ES-I3 (cell line): ENCODE data around the gene DENND5B.
A peak's percentile ranks its signal among the peaks of the same experiment; 100 is the strongest.

Experiments used
- H3K36me3 ChIP-seq: 2 replicates; pipeline ENCODE4 v1.6.1; 2013; ENCODE audit warnings: mild to moderate bottlenecking, low read length, control low read depth, moderate library complexity; ENCODE audit not compliant: insufficient read depth
- H3K4me1 ChIP-seq: 2 replicates; pipeline ENCODE4 v1.6.1; 2013; ENCODE audit warnings: mild to moderate bottlenecking, control low read depth, low read length; ENCODE audit not compliant: insufficient read depth
- H3K9ac ChIP-seq: 2 replicates; pipeline ENCODE4 v1.6.1; 2013; ENCODE audit warnings: low read depth, mild to moderate bottlenecking, low read length, moderate library complexity
- H3K9me3 ChIP-seq: 2 replicates; pipeline ENCODE4 v1.6.1; 2013; ENCODE audit warnings: mild to moderate bottlenecking, low read length, moderate library complexity; ENCODE audit not compliant: control insufficient read depth, insufficient read depth

The DENND5B gene

DNA sequence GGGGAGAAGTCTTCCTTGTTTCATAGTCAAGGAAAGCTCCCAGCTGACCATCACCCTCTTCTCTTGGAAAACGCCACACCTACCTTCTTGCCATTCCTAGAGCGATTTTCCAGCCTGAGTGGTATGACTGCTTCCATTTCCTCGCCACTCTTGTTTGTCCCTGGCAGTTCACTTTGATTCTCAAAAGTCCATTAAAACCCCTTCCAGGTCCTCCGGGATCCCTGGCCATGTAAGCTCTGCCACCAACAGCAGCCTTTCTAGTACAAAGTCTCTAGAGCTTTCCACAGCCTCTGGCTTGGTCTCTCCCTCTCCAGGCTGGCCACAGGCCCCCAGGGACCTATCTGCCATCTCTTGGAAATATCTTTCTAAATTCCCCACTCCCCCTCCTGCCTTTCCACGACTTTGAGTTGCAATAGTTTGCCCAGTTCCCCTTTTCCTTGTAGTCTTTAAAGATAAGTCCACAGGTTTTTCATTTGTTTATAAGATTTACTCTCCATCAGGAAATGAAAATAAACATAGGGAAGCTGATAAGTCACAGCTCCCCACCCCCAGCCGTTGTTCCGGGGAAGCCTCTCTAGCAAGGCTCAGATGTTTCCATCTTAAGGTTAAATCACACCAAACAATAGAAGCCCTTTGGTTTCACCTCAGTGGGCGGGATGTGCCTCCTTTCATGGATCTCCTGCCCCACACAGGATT, 222.1 kb downstream of the DENND5B start:
- no peaks in the 10 kb centered on the region for H3K36me3 ChIP-seq
- no peaks in the 10 kb centered on the region for H3K9me3 ChIP-seq
- H3K4me1 ChIP-seq: peaks cover 24% of the 10 kb centered on the region
- peak overlapping the region; percentile 76 for H3K9ac ChIP-seq

DNA sequence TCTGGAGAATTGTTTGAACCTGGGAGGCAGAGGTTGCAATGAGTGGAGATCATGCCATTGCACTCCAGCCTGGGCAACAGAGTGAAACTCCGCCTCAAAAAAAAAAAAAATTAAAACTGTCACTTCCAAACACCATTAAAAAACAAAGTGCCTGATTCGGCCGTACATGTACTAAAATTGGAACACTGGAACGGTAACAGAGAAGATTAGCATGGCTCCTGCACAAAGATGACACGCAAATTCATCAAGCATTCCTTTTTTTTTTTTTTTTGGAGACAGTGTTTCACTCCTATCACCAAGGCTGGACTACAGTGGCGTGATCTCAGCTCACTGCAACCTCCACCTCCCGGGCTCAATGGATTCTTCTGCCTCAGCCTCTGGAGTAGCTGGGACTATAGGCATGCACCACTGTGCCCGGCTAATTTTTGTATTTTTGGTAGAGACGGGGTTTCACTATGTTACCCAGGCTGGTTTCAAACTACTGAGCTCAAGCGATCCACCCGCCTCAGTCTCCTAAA, 224.8 kb downstream of the DENND5B start:
- Histone ChIP-seq H3K36me3 (no peaks in the 10 kb centered on the region), H3K9ac (no peak overlapping the region), H3K9me3 (no peaks in the 10 kb centered on the region), H3K4me1 (peaks cover 31% of the 10 kb centered on the region)

DNA sequence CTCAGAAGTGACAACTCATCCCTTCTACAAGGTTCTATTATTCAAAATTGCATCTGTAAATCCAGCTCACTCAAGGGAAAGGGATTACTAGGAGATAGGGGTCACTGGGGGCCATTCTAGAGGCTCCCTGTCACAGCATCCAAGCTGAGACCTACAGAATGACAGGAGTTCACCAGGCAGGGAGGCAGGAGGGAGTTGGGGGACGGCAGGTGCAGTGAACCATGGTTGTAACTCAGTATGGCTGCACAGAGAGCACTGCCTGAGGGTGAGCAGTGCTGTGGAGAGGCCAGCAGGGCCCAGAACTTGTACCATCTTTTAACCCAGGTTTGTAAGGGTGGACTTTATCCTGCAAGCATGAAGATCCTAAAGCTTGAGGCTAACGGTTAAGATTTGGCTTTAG, 227.1 kb downstream of the DENND5B start:
- Histone ChIP-seq H3K9ac (no peak overlapping the region), H3K36me3 (no peaks in the 10 kb centered on the region), H3K4me1 (peaks cover 13% of the 10 kb centered on the region), H3K9me3 (no peaks in the 10 kb centered on the region)

DNA sequence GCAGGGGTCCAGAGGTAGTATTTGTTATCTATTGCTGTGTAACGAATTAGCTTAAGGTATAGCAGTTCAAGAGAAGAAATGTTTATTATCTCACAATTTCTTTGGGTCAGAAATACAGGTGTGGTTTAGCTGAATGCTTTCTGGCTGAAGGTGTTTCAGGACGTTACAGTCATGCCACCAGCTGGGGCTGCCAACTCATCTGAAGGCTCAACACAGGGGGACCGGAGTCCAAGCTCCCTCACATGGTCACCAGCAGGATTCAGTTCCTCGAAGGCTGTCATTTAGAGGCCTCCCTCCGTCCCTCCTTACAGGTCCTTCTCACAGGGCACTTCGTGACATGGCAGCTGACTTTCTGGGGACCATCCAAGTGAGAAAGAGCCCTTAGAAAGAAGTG, 227.5 kb downstream of the DENND5B start:
- Histone ChIP-seq H3K36me3 (no peaks in the 10 kb centered on the region), H3K9me3 (no peaks in the 10 kb centered on the region), H3K9ac (no peak overlapping the region), H3K4me1 (peaks cover 9% of the 10 kb centered on the region)

DNA sequence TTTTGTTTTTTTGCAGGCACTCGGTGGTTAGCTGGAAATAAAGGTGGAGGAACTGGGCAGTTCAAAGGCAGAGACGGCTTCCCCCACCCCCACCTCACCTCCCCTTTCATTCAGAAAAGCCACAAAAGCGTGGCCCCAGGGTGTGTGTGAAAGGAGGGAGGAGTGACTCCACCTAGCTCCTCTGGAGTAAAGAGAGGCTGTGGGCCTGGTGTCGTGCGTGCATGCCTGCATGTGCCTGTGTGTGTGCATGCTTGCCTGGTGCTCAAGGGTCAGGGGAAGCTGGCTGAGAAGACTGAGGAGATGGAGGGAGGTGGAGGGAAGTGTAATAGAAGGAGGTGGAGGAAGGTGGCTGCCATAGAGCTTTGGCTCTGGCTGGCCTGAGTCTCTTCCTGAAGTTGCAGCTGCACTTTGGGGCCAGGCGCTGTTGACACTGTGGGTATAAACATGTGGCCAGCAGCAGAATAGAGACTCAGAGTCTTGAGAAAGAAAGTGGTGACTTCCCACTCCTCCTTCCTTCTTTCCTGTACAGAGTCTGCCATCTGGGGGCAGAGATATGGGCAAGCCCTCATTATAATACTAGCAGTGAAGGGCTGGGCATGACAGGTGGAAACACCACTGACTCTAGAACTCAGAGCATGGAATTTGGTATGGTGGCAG, 228.0 kb downstream of the DENND5B start:
- no peaks in the 10 kb centered on the region for H3K9me3 ChIP-seq
- H3K36me3 ChIP-seq: no peaks in the 10 kb centered on the region
- peaks cover 9% of the 10 kb centered on the region; the same call in 1 of the 2 replicates for H3K4me1 ChIP-seq
- H3K9ac ChIP-seq: peak overlapping the region; percentile 34

DNA sequence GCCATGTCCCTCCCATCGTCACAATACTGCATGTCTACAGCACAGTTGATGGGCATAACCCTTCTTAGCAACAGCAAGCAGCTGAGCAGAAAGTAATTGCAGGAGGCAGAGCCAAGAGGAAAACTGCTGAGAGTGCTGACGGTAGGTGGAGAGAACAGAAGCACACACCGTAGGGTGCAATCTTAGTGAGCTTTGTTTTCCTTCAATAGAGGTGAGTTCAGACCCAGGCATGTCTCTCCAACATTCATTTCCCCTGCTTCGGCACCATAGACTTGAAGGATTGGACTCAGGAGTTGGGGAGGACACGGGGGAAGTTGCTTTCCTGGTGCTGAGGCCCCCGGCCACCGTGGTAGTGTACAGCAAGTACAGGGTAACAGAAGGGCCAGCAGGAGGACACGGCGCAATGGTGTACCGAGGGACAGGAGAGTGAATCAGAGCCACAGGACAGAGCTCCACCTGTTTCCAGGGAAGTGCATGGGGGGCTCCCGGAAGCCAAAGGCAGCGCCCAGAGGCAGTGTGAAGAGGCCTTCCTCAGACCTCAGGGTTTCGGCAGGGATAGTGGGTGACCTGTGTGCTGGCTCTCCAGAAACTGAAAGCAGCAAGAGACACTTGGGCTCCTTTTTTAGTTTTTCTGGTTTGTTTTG, 228.7 kb downstream of the DENND5B start:
- peak overlapping the region; percentile 34 for H3K9ac ChIP-seq
- no peaks in the 10 kb centered on the region for H3K9me3 ChIP-seq
- H3K4me1 ChIP-seq: peaks cover 9% of the 10 kb centered on the region; the same call in 1 of the 2 replicates
- no peaks in the 10 kb centered on the region for H3K36me3 ChIP-seq

DNA sequence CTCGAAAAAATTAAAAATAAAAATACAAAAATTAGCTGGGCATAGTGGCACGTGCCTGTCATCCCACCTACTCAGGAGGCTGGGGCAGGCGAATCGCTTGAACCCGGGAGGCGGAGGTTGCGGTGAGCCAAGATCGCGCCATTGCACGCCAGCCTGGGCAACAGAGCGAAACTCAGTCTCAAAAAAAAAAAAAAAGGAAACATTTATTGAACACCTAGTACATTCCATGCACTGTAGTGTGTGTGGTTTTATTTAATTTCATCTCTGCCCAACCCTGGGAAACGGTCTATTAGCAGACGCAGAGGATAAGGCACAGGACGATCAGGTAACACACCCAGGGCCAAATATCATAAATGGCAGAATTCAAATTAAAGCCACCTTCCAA, 229.2 kb downstream of the DENND5B start:
- Histone ChIP-seq H3K4me1 (peaks cover 9% of the 10 kb centered on the region; the same call in 1 of the 2 replicates), H3K9me3 (no peaks in the 10 kb centered on the region), H3K9ac (peak overlapping the region; percentile 34; the same call in 1 of the 2 replicates), H3K36me3 (no peaks in the 10 kb centered on the region)

DNA sequence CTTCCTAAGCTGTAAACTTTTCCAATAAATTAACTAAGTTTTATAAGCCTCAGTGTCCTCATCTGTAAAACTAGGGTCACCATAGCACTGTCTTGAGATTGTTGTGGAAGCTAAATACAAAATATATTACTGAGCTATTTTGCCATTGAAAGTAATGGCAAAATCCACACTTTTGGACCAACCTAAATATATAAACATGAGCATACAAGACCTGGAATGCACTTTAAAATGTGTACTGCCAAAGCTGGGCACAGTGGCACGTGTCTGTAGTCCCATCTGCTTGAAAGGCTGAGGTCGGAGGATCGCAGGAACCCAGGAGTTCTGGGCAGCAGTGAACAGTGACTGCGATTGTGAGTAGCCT, 235.2 kb downstream of the DENND5B start:
- Histone ChIP-seq H3K9ac (no peak overlapping the region), H3K9me3 (no peaks in the 10 kb centered on the region), H3K36me3 (no peaks in the 10 kb centered on the region), H3K4me1 (peaks cover 8% of the 10 kb centered on the region)

DNA sequence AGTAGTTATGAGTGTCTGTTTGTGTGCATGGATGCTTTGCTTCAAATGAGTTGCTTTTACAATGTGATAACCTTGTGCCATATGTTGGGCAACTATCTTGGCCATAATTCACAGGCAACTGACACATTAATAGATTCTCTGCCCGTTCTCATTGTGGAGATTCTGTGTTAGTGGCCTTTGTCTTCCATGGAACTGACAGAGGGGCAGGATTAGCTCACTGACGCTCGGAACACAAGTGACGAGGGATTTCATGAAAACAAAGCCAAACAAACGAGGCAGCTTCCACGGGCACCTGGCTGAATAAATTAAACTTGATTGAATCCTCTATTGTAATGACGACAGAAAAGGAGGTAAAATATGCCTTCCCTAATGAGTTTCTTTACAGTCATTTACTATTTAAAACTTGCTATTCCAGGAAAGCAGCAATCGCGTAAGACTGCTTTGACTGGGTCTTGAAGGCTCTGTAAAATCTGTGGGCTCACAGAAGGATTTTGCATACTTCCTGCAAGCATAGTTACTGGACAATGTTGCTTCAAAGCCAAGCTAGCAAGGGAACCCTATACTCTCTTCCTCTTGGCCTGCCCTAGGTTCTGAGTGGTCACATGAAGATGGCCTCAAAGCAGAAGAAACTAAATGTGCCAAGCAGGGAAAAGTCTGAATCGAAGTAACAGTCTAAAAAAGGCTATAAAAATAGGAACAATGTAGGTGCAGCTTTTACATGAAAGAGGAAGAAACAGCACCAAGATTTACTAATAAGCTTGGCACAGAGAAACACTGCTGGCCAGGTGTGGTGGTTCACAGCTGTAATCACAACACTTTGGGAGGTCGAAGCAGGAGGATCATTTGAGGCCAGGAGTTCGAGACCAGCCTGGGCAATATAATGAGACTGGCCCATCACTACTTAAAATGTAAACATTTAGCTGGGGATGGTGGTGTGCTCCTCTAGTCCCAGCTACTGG, 236.9 kb downstream of the DENND5B start:
- Histone ChIP-seq H3K9ac (no peak overlapping the region), H3K9me3 (no peaks in the 10 kb centered on the region), H3K36me3 (no peaks in the 10 kb centered on the region), H3K4me1 (peaks cover 8% of the 10 kb centered on the region)

DNA sequence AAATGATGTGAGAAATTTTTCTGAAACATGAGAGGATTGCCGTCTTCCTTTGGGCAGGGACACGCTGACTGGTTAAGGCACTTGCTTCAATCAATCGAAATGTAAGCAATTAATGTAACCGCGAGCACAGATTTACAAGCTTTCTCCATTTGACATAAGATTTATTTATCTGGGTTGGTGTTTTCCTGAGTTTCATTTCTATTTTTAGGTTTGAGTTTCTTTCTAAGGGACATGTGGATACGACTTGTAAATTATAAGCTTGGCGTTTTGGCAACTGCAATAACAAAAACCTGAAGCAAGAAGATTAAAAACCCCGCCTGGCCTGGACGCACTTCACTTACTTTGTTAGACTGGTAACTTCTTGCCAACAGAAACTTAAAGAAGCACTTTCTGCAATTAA, 244.7 kb downstream of the DENND5B start:
- H3K9me3 ChIP-seq: no peaks in the 10 kb centered on the region
- no peak overlapping the region for H3K9ac ChIP-seq
- peaks cover 8% of the 10 kb centered on the region; the same call in 1 of the 2 replicates for H3K4me1 ChIP-seq
- H3K36me3 ChIP-seq: no peaks in the 10 kb centered on the region

DNA sequence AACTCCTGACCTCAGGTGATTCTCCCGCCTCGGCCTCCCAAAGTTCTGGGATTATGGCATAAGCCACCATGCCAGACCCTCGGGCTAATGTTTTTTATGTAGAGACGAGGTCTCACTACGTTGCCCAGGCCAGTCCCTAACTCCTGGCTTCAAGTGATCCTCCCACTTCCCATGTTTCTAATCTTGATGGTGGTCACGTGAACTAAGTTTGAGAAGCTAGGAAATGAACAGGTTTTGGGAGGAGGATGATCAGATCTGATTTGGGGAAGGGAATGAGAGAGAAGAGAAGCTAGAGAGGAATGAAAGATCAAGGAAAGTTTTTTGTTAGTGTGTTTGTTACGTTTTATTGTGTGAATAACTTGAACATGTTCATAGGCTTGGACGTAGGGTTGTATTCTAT, 247.8 kb downstream of the DENND5B start:
- Histone ChIP-seq H3K36me3 (no peaks in the 10 kb centered on the region), H3K9ac (no peak overlapping the region), H3K4me1 (peaks cover 11% of the 10 kb centered on the region; the same call in 1 of the 2 replicates), H3K9me3 (no peaks in the 10 kb centered on the region)

DNA sequence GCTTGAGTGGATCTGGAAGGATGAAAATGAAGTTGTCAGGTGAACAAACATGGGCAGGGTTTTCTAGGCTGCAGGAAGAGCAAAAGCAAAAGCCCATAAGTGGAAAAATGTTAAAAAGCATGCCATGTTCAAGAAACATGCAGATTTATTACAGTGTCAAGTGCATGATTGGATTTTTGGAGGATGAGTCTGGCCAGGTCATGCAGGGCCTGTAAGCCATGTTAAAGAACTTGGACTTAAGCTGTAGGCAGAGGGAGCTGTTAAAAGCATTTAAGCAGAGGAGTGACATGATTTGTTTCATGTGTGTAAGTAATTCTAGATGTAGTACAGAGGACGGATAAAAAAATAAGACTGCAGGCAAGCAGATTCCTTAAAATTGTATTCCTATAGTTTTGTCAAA, 248.7 kb downstream of the DENND5B start:
- H3K36me3 ChIP-seq: no peaks in the 10 kb centered on the region
- no peak overlapping the region for H3K9ac ChIP-seq
- peaks cover 9% of the 10 kb centered on the region; the same call in 1 of the 2 replicates for H3K4me1 ChIP-seq
- H3K9me3 ChIP-seq: no peaks in the 10 kb centered on the region

DNA sequence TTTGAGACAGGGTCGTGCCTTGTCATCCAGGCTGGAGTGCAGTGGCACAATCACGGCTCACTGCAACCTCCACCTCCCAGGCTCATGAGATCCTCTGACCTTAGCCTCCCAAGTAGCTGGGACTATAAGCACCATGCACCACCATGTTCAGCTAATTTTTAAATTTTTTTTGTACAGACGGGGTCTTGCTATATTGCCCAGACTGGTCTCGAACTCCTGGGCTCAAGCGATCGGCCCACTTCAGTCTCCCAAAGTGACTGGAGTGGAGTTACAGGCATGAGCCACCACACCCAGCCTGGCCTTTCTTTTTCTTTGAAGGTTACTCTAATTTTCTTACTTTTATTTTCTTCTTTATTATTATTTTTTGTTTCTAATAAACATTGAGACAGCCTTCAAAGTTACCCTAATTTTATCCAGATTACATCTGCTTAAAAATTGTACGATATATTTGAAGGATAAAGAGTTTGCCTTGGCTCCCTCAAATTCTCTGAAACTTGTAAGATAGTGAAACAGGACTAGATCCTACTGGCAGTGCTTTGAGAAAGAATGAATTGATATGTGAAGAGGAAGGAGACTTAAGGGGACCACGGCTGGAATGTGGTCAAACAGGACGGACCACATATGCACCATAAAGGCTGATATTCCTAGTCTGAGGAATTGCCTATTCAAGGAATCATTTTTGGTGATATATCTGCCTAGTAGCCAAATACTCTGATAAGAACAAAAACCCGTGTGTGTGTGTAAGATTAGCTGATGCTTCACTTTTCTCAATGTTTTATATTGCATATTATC, 250.9 kb downstream of the DENND5B start:
- no peaks in the 10 kb centered on the region for H3K36me3 ChIP-seq
- no peaks in the 10 kb centered on the region for H3K9me3 ChIP-seq
- no peak overlapping the region for H3K9ac ChIP-seq
- 0 out of 2 replicates have a peak, but pooled peaks cover 3% of the 10 kb centered on the region for H3K4me1 ChIP-seq
